Nephron progenitor cell (in vitro differentiated cells): Measurements from ENCODE around the gene CACNA1C.

Source experiments
- DNase-seq: peaks from one replicate; pipeline ENCODE4 v3.0.0; 2021
- H3K27ac Mint-ChIP-seq: 2 replicates; pipeline ENCODE4 v1.8.0; 2021; ENCODE audit warnings: mild to moderate bottlenecking, moderate library complexity, mixed read lengths
- H3K27me3 Mint-ChIP-seq: 2 replicates; pipeline ENCODE4 v1.8.0; 2021; ENCODE audit warnings: mild to moderate bottlenecking, low read depth, mixed read lengths; ENCODE audit not compliant: poor library complexity
- H3K36me3 Mint-ChIP-seq: 2 replicates; pipeline ENCODE4 v1.8.0; 2021; ENCODE audit warnings: low read depth, mixed read lengths
- H3K4me1 Mint-ChIP-seq: 2 replicates; pipeline ENCODE4 v1.8.0; 2021; ENCODE audit warnings: mixed read lengths
- H3K4me3 Mint-ChIP-seq: 2 replicates; pipeline ENCODE4 v1.8.0; 2021; ENCODE audit warnings: mild to moderate bottlenecking, moderate library complexity, mixed read lengths
- H3K9me3 Mint-ChIP-seq: 2 replicates; pipeline ENCODE4 v1.8.0; 2021; ENCODE audit warnings: mild to moderate bottlenecking, moderate library complexity, mixed read lengths
- TF ChIP-seq, protein P1 (sequence below): fragments of 200-600 bp; sonication (generic); IDR thresholded peaks from 2 replicates; pipeline ENCODE4 v1.5.0; 2021; ENCODE audit warnings: antibody characterized with exemption

Gene CACNA1C

DNA sequence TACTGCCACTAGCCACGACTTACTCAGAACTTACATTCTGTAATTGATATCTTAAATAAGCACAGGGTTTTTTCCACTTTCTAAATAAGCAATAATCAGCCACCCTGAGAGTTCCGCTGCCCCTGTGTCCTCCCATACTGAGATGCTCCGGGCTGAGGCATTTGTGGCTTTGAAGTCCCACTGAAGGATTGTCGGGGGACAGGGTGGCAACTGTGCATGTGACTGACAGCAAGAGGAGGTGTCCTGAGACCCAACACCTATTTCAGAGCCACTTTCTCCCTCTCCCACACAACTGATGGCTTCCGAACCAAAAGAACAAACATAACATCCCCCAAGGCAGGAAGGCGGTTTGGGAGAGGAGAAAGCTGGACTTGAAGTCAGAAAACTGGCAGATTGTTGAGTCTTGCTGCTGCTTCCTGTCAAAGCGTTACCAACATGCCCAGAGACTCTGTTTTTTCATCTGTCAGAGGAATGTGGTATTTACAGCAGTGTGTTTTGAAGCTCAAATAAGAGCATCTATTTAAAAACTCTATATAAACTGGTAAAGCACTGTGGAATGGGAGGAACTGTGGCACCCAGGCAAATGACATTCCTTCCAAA lies 584.1 kb downstream of the CACNA1C start:
- H3K27ac Mint-ChIP-seq = peak overlapping the region; percentile 83
- peaks cover 19% of the 10 kb centered on the region for H3K36me3 Mint-ChIP-seq
- TF ChIP-seq, protein P1, sequence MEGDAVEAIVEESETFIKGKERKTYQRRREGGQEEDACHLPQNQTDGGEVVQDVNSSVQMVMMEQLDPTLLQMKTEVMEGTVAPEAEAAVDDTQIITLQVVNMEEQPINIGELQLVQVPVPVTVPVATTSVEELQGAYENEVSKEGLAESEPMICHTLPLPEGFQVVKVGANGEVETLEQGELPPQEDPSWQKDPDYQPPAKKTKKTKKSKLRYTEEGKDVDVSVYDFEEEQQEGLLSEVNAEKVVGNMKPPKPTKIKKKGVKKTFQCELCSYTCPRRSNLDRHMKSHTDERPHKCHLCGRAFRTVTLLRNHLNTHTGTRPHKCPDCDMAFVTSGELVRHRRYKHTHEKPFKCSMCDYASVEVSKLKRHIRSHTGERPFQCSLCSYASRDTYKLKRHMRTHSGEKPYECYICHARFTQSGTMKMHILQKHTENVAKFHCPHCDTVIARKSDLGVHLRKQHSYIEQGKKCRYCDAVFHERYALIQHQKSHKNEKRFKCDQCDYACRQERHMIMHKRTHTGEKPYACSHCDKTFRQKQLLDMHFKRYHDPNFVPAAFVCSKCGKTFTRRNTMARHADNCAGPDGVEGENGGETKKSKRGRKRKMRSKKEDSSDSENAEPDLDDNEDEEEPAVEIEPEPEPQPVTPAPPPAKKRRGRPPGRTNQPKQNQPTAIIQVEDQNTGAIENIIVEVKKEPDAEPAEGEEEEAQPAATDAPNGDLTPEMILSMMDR = no peak
- no peak overlapping the region for H3K4me3 Mint-ChIP-seq
- DNase-seq = no peak
- H3K9me3 Mint-ChIP-seq = peaks cover 13% of the 10 kb centered on the region
- peaks cover 15% of the 10 kb centered on the region for H3K27me3 Mint-ChIP-seq
- H3K4me1 Mint-ChIP-seq = peaks cover 63% of the 10 kb centered on the region

DNA sequence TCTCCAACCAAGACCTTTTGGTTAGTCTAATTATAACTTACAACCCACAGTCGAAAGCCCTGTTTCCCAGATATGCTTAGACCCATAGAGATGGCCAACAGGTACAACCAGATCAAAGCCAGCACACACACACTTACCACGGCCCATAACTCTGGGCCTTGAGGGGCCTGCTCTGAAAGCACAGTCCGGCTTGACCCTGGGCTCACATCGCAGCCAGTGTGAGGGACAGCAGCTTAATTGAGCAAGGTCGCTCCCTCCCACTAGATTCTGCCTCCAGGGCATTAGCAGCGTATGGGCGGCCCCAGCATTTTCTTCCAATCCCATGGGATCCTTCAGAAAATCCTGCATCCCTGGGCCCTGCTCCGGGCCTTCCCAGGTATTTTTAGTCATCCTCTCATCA lies 584.6 kb downstream of the CACNA1C start:
- DNase-seq = no peak
- peaks cover 19% of the 10 kb centered on the region for H3K36me3 Mint-ChIP-seq
- peaks cover 63% of the 10 kb centered on the region for H3K4me1 Mint-ChIP-seq
- peaks cover 13% of the 10 kb centered on the region for H3K9me3 Mint-ChIP-seq
- TF ChIP-seq, protein P1 = no peak
- H3K27ac Mint-ChIP-seq = no peak overlapping the region
- no peak overlapping the region for H3K4me3 Mint-ChIP-seq
- peaks cover 15% of the 10 kb centered on the region for H3K27me3 Mint-ChIP-seq

DNA sequence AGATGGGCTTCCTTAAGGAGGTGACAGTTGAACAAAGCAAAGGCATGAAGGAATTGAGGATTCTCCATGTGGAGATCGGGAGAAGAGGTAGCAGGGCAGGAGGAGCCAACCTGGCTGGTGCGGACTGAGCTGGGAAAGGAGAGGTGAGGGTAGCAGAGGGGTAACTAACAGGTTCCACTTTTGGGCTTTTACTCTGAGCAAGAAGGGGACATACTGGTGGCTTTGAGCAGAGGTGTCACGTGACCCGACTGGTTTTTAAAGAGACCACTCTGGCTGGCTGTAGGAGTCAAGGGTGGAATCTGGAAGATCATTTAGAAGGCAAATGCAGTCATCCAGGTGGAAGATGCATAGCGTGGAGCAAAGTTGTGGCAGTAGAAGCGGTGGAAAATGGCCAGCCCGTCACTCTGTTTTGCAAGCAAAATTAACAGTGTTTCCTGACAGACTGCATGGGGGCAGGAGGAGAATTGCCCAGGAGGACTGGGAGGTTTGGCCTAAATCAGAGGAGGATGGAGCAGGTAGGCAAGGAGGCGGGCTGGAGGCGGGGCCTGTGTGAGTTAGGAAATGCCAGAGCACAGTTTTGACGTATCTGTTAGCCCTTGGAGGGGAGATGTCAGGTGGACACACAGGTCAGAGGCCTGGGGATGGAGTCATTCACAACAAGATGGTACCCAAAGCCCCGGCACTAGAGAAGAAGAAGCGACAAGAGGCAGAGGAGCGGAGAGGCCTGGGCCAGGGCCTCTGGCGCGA lies 585.7 kb downstream of the CACNA1C start:
- TF ChIP-seq, protein P1 = no peak
- no peak for DNase-seq
- Mint-ChIP-seq H3K27me3 (peaks cover 15% of the 10 kb centered on the region), H3K4me1 (peaks cover 67% of the 10 kb centered on the region), H3K27ac (no peak overlapping the region), H3K9me3 (peaks cover 13% of the 10 kb centered on the region), H3K36me3 (peaks cover 19% of the 10 kb centered on the region), H3K4me3 (no peak overlapping the region)

DNA sequence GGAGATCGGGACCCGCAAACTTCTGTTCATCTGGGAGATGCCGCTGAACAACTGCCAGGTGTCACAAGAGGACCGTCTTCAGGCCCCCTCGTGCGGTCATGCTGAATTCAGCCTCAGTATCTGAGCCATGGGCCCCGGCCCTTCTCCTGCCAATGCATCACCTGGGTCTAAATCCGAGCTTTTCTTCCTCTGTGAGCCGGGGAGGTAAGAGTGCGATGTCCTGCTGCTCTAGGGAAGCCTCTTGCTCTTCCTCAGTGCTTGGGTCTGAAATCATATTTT lies 586.2 kb downstream of the CACNA1C start:
- Mint-ChIP-seq H3K9me3 (peaks cover 13% of the 10 kb centered on the region), H3K27me3 (peaks cover 15% of the 10 kb centered on the region), H3K4me1 (peaks cover 67% of the 10 kb centered on the region), H3K36me3 (peaks cover 19% of the 10 kb centered on the region), H3K4me3 (no peak overlapping the region), H3K27ac (no peak overlapping the region)
- DNase-seq = no peak
- TF ChIP-seq, protein P1 = no peak

DNA sequence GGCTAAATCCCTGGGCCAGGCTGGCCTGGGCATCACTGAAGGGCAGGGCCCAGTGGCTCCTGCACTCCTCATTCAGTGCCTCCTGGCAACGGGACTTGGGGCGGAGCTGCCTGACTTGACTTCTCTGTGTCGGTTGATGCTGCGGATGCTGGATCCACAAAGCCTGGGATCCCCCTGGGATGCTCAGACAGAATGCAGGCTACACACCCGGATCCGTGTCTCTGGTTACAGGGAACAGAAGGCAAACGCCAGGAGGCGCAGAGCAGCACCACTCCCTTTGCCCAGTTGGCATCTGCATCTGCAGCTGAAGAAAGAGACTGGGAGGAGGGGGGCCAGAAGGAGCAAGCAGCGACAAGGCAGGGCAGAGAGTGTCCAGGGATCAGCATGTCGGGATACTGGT lies 587.5 kb downstream of the CACNA1C start:
- H3K4me3 Mint-ChIP-seq = no peak overlapping the region

More for the DNA sequence above, 587.5 kb downstream of the CACNA1C start:
- TF ChIP-seq, protein P1 = no peak
- Mint-ChIP-seq H3K27ac (no peak overlapping the region), H3K9me3 (no peaks in the 10 kb centered on the region), H3K27me3 (peaks cover 18% of the 10 kb centered on the region), H3K36me3 (peaks cover 6% of the 10 kb centered on the region), H3K4me1 (peaks cover 63% of the 10 kb centered on the region)
- DNase-seq = no peak
